ENCODE results near the gene FADS3.

FADS3 gene, protein sequence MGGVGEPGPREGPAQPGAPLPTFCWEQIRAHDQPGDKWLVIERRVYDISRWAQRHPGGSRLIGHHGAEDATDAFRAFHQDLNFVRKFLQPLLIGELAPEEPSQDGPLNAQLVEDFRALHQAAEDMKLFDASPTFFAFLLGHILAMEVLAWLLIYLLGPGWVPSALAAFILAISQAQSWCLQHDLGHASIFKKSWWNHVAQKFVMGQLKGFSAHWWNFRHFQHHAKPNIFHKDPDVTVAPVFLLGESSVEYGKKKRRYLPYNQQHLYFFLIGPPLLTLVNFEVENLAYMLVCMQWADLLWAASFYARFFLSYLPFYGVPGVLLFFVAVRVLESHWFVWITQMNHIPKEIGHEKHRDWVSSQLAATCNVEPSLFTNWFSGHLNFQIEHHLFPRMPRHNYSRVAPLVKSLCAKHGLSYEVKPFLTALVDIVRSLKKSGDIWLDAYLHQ

DNA sequence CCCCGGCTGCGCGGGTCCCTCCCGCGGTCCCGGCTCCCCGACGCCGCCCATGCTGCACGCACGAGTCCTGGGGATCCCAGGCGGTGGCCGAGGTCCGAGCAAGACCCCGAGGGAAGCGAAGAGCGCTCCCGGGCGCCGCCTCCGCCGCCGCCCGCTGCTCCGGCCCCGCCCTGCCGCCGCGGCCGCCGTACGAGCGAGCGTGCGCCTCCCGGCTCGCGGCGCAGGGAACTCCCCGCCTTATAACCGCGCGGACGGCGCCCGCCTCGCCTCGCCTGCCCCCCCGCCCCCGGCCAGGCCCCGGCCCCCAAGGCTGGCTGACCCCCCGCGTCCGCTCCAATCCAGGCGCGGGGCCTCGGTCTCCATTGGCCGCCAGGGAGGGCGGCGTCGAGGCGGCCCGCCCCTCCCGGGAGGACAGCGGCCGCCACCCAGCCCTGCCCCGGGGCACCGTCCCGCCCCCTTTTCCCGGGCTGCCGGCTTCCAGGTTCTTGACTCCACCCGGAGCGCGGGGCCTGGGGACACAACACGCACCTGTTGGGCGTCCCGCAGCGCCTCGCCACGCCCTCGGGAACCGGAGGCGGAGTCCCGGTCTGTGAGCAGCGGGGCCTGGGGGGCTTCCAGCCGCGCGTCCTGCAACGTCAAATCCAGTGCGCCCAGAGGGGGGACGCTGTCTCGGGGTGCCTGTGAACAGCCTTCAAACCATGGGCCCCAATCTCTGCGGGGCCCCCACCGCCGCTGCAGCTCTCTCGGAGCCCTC is at the start of gene FADS3:
Gene FADS3, minus strand, starts transcription at position 215 of the 754 bp plus-strand sequence. Its CDS starts 164 bp downstream, at position 51.
- DNase-seq, result peak; percentile 81

DNA sequence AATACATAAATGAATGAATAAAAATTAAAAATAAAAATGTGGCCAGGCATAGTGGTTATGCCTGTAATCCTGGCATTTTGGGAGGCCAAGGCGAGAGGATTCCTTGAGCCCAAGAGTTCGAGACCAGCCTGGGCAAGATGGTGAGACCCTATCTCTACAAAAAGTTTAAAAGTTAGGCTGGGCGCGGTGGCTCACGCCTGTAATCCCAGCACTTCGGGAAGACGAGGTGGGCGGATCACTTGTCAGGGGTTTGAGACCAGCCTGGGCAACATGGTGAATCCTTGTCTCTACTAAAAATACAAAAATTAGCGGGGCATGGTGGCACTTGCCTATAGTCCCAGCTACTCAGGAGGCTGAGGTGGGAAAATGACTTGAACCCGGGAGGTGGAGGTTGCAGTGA is 49.1 kb upstream of the FADS3 start:
- no peak for DNase-seq

DNA sequence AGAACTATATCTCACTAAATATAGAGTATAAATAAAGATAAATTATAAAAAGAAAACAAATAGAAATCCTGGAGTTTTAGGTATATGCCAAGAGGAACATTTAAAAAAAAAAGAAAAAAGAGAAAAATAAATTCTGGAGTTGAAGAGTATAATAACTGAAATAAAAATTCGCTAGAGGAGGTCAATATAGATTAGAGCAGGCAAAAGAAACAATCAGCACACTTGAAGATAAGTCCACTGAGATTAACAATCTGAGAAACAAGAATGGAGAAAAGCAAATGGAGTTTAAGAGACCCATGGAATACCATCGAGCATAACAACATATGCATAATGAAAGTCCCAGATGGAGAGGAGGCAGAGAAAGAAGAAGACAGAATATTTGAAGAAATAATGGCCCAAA is 44.5 kb upstream of the FADS3 start:
- no peak for DNase-seq

DNA sequence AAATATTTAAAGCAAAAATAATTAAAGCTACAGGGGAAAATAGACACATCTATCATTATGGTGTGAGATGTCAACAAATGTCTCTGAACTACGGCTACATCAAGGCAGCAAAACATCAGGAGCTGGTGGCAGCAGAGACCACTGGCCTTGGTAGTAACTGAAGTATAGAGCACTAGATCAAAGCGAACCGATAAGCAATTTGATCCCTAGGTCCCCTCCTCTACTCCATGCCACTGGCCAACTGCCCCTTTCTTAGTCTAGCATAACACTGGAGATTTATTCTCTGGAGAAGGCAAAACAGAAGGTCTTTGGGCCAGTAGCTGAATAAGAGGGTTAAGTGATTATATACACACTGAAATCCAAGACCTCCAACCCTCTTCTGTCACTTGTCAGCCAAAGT is 39.6 kb upstream of the FADS3 start:
- DNase-seq, result no peak

DNA sequence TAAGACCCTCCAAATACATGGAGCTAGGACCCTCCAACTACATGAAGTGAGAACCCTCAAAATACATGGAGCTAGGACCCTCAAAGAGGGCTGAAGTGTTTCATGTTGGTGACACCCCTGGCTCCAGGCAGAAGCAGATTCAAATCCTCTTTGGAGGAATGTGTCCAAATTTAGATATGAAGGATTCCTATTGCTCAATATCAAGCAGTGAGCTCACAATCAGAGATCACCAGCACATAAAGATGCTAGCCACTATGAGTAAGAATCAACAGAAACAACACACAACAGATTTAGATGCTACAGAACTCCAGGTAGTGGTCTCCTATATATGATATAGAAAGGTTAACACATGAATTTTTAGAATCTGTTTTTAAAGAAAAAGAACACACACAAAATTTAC is 37.3 kb upstream of the FADS3 start:
- DNase-seq, result no peak

DNA sequence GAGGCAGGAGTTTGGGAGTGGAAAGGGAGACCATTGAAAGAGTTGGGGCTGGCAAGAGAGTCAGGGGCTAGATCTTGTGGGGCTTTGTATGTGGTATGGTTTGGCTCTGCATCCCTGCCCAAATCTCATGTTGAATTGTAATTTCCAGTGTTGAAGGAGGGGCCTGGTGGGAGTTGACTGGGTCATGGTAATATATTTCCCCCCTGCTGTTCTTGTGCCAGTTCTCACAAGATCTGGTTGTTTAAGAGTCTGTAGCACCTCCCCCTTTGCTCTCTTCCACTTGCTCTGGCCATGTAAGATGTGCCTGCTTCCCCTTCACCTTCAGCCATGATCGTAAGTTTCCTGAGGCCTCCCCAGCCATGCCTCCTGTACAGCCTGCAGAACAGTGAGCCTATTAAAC is 36.2 kb upstream of the FADS3 start:
- DNase-seq, result no peak

DNA sequence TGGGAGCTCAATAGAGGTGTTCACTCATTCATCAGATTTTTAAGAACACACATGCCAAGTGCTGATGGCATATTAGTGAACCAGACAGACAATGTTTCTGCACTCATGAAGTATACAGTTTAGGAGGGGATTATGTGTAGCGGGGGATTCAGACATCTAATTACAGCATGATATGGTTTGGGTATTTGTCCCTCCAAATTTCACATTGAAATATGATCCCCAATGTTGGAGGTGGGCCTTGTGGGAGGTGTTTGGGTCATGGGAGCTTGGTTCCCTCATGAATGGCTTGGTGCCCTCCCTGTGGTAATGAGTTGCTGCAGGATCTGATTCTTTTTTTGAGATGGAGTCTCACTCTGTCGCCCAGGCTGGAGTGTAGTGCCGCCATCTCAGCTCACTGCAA is 34.9 kb upstream of the FADS3 start:
- no peak for DNase-seq

DNA sequence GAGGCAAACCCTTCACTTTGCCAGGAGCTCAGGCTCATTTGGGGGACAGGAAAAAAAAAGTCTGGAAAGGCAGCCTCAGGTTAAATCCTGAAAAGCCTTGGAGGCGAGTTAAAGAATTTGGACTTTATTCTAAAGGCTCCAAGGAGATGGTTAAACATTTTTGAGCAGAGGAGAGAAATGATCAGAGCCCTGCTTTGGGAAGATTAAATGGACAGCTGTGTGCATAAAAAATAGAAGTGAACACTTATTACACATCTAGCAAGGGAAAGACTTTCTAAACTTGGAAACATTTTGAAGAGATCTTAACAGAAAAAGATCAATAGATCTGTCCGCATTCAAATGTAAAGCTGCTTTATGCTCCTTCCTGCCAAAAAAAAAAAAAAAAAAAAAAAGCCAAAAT is 34.4 kb upstream of the FADS3 start:
- no peak for DNase-seq

DNA sequence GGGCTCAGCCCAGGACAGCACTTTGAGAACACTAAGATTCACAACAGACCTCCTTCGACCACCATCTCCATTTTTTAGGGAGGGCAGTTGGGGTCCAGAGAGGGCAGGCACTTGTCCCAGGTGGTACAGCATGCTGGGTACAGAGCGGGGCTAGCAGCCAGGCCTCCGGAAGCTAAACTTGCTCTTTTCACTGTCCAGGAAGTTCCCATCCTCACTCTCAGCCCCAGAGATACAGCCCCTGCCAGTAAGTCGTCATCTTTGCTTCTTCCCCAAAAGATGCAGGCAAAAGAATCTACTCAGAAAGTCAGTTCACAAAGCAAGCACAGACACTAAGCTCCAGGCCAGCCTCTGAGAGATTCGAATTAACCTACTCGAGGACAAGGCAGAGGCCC is 32.7 kb upstream of the FADS3 start:
- DNase-seq, result no peak

DNA sequence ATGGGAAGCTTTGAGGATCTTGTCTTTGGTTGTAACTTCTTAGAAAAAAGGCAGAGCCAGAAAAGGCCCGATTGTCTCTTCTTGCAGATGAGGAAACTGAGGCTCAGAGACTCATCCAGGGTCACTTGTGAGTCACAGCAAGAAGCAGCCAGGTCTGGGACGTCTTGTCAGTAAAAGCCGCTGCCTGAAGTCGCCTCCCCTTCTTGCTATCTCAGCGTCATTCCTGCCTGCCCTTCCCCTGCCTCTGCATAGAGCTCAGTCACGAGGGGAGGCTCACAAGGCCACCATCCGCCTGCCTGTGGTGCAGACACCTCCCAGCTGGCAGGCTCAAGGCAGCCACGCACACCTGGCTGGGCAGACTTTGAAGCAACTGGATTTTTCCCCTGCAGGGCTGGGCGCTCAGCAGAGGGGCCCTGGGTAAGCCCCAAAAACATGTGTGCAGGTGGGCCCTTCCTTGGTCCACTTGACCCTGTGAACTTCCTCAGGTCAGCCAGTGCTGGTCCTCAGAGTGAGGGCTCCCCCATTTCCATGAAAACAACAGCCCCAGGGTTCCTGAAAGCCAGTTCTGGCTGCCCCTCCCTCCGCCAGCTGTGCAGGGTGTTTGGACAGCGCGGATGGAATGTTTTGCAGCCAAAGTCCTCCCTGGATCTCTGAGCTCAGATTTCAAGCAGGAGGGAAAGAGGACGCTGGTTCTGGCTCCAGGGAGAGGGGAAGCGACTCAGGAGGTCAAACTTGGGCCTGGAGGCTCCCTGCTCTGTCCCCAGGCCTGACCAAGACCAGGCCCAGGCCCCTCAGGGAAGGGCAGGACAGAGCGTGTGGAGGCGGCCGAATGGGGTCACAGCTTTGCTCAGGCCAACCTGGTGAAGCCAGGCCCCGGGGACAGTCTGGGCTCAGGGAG is 32.1 kb upstream of the FADS3 start:
- no peak for DNase-seq

DNA sequence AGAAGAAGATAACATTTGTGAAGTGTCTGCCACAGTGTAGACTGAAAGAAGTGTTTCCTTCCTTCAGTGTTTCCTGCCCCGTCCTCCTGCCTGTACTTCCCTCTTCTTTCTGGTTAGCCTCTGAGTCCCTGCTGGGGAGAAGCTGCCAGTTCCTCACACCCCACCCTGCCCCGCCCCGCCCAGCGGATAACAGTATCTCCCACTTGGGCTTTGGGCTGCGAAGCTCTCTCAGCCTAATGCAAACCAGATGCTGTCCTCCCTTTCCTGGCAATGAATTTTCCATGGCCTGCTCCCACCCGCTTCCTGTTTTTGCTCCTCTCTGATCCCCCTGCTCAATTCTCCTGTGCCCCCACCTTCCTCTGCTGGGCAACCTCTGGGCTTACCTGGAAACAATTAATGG is 31.2 kb upstream of the FADS3 start:
- DNase-seq, result no peak

DNA sequence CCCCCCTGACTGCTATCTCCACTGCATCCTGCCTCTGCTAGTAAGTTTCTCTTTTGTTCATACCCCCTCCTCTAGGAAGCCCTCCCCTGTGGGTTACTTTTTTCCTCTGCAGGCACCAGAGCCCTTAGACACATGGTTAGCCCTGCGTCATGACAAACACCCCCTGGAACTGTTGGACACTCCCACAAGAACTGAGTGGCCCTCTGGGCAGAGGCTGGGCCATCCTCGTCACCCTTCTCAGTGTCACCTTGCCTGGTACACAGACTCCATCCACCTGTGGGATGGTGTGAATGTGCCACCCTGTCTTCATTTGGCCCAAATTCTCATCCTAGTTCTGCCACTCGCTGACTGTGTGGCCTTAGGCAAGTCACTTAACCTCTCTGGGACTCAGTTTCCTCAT is 30.1 kb upstream of the FADS3 start:
- no peak for DNase-seq

DNA sequence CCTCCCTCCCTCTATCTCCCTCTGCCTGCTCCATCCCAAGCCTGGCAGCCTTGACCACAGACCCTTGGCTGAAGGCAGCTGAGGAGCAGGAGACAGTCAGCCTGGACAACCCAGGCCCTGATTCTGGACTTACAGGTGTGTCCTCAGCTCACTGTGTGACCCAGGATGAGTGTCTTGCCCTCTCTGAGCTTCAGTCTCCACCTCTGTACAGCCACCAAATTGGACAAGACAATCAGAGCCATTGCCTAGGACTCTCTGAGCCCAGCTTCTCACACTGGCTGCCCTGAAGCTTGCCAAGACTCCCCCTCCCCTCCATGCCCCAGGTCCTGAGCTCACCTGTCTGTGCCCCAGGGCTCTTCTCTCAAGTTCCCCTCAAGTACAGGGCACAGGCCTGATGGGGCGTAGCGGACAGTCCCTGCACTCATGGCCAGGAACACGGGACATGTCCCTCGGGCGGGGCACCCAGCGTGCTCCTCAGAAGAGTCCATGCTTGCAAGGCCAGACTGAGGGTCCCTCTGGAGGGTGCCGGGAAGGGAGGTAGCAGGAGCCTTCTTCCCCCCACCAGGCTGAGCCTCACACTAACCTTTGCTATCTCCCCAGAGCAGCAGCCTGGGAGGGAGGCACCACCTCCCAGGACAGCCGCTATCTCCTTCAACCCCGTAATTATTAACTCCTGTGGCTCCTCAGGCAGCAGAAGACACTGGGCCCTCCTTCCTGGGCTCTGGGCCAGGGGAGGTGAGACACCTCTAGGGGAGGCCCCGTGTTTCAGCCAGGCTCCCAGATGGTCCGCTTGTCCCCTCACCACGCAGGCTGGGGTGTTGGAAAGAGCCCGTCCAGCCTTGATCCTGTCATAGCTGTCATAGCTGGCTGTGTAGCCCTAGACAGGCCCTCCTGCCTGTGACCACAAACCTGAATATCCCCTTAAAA is 28.6 kb upstream of the FADS3 start:
- DNase-seq, result no peak

DNA sequence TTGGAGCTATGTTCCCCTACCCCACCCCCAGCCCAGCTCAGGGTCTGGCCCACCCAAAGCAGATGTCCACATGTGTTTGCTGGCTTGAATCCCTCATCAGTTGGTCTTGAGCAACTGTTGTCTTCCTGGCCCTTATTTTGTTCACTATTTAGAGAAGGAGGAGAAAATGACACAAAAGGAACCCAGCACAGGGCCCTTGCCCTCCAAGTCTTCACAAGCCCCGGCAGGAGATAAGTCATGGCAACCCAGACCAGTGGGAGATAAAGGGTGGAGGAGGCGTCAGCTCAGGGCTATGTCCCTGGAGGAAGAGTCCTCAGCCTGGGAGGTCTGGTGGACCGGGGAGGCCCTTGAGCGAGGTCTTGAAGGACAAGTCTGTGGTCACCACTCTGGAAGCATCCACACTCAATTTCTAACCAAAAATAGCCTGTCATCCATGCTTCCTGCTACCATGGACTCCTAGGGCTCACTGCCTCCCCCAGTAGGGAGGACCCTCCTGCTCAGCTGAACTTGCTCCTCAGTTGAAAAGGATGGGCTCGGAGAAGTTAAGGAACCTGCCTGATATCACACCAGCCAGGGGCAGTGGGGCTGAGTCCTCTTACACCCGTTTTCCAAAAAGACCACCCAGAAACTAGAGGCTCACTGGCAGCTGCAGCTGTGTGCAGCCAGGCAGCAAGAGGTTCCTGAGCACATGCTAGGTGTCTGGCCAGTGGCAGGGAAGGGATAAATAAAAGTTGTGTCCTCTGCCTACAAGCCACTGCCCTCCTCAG is 27.8 kb upstream of the FADS3 start:
- DNase-seq, result no peak

DNA sequence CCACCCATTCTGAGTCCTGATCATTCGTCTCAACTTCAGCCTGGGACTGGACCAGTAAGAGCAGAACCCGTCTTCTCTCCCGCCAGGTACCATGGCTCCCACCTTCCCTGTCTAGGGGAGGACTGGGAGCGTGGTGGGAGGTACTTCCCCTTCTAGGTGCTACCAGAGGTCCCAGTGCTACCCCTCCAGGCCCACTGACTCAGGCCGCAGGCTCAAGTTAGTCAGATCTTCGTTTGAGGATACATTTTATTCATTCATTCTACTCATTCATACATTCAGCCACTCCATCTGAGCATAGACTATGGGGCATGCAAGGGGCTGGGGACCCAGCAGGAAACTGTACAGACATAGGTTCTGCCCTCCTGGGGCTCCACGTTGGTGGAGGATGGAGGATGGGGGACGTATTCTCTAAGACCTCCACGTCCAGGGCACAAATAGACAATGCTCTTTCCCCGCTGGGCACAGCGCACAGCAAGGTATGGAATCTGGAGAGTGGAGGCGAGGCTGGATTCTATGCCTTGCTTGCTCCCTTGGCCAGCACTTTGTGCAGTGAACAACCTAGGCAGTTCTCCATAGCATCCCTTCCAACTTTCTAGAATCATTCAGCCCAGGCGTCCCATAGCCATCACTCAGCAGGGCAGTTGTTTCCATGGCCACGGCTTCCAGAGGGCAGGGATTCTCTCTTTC is 27.0 kb upstream of the FADS3 start:
- no peak for DNase-seq

DNA sequence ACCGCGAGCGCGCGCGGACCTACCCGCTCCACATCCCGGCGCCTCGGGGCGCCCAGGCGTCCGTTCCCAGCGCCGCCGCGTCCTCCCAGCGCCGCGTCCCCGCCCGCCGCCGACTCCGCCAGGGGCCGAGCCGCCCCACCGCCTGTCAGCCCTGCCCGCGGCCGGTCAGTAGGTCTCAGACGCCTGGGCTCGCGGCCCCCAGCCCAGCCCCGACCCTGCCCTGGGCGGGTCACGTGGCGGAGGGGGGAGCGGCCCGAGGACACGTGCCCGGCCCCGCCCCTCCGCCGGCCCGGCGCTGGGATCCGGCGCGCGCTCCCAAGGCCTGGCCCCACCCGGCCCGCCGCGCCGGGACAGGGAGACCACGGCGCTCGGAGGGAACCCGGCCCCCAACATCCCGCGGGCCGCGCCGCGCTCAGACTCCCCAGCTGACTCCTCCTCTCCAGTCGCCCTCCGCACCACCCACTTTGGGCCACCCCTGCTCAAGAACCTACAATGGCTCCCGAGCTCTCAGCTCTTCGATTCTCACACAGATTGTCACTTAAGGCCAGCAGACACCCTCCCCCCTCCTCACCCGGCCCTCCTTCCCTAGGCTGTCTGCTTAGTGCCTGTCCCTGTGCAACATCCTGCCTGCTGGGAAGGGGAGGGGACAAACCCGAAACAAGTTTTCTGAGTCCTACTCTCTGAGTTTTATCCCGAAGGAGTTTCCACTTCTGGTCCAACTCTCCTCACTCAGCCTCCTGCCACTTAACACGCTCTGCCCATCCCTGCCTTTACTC is 26.2 kb upstream of the FADS3 start, which contains the start of gene RAB3IL1:
Gene RAB3IL1, minus strand, starts transcription at position 233 of the 776 bp plus-strand sequence. Its CDS starts 199 bp downstream, at position 34.
- DNase-seq, result no peak

DNA sequence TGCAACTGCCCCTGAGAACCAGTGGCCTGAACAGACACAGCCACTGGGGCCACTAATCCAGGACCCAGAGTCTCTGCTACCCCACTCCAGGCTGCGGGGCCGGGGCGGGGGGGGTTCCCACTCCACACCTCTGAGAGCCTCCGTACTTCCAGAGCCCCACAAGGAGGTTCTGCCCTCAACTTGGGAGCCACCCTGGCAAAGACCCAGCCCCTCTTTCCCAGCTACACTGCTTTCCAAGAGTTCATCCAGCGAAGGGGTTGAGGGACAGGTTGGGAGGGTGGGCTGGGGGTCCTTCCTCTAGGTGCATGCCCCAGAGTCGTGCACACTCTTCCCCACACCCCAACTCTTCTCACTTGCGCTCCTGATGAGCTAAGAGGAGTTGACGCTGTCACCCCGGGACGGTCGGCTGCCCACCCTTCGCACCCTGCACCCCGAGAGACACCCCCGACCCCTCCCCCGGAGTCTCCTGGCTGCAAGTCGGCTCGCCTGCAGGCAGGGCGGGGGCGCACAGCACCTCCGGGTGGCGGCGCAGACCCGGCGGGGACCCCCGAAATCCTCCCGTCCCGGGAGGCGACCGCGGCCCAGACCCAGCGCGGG is 25.5 kb upstream of the FADS3 start:
- DNase-seq, result no peak

DNA sequence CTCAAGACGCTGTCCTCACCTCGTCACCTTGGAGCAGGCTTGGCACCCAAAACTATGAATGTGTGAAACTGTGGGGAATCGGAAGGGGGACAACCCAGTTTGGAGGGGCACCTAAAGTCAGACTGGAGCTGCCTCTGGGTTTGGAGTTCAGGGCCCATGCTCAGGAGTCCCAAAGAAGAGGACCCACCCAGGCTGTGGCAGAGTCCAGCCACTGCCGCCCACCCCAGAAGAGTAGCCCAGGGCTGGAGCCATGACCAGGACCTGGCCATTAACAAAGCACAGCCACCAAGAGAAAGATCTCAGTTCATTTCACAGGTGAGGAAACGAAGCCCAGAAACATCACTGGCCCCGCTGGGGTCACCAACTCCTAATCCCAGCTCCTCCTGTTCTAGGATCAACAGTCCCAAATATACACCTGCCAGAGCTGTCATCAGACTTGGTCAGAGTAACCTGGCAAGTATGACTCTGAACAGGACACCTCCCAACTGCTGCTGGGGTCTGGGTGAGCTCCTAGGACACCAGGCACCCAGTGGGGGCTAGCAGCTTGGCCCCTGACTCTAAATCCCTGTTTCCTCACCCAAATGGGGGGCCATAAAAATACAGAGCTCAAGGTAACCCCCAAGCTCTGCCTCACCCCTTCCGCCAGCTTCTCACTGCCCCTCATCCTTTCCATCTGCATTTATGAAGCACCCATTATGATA is 23.3 kb upstream of the FADS3 start:
- DNase-seq, result no peak
